Natural killer cell (primary cell): Measurements from ENCODE around the gene NFIC. TPM values are rescaled to one million over a fixed set of nuclear protein-coding genes. Genes with fewer than 3 reads are reported as not detected.
A peak's percentile ranks its signal among the peaks of the same experiment; 100 is the strongest.

ENCODE experiments used
- ATAC-seq, 3 donors: fragments of 150-1000 bp in 2 of 3; fragments of 200-7000 bp in 1 of 3; cut with Tn5 transposase; 1 replicate in 1 of 3; 2 replicates in 2 of 3; pipeline ENCODE4 v1.10.0; 2021; ENCODE audit warnings: mild to moderate bottlenecking in 2 of 3, moderate library complexity in 2 of 3
- DNase-seq, 2 donors: peaks; one replicate each; pipeline versions ENCODE4 v3.0.0 to v3.0.0-alpha.2; 2013 to 2021; ENCODE audit warnings: mixed read lengths in 1 of 2
- H3K27ac ChIP-seq: one replicate; pipeline ENCODE4 v1.5.1; 2013; ENCODE audit warnings: mild to moderate bottlenecking, low read length
- H3K27me3 ChIP-seq: one replicate; pipeline ENCODE4 v1.6.1; 2013; ENCODE audit warnings: low read length; ENCODE audit not compliant: control insufficient read depth, insufficient read depth
- H3K36me3 ChIP-seq: one replicate; pipeline ENCODE4 v1.6.1; 2013; ENCODE audit warnings: low read length; ENCODE audit not compliant: control insufficient read depth, insufficient read depth
- H3K4me1 ChIP-seq: one replicate; pipeline ENCODE4 v1.6.1; 2013; ENCODE audit warnings: low read length; ENCODE audit not compliant: control insufficient read depth, insufficient read depth
- H3K4me3 ChIP-seq: one replicate; pipeline ENCODE4 v1.5.1; 2013; ENCODE audit warnings: low read length
- H3K9me3 ChIP-seq: one replicate; pipeline ENCODE4 v1.6.1; 2013; ENCODE audit warnings: low read length; ENCODE audit not compliant: control insufficient read depth, insufficient read depth
- H3K27ac Mint-ChIP-seq, 2 donors: one replicate each; pipeline ENCODE4 v1.8.0; 2022; ENCODE audit warnings: mild to moderate bottlenecking in 2 of 2, mixed read lengths in 2 of 2, moderate library complexity in 1 of 2
- H3K27me3 Mint-ChIP-seq, 2 donors: one replicate each; pipeline ENCODE4 v1.8.0; 2022; ENCODE audit warnings: low read depth in 2 of 2, mixed read lengths in 2 of 2
- H3K36me3 Mint-ChIP-seq: one replicate; pipeline ENCODE4 v1.8.0; 2022; ENCODE audit warnings: mixed read lengths
- H3K4me1 Mint-ChIP-seq, 2 donors: one replicate each; pipeline ENCODE4 v1.8.0; 2022; ENCODE audit warnings: mixed read lengths in 2 of 2
- H3K4me3 Mint-ChIP-seq: one replicate; pipeline ENCODE4 v1.8.0; 2022; ENCODE audit warnings: mild to moderate bottlenecking, moderate library complexity, mixed read lengths
- H3K9me3 Mint-ChIP-seq, 2 donors: one replicate each; pipeline ENCODE4 v1.8.0; 2022; ENCODE audit warnings: mixed read lengths in 2 of 2
- WGBS: methylation state at CpG from one replicate; pipeline ENCODE4 v1.1.7; 2013; ENCODE audit warnings: missing lambda C conversion rate; ENCODE audit not compliant: insufficient coverage; 5-methylcytosine and 5-hydroxymethylcytosine counted together
- intact Hi-C: fragments of 100-400 bp; cut with micrococcal nuclease; formaldehyde crosslinking; loops from one replicate; pipeline ENCODE4 v1.14.2; 2022
- total RNA-seq, 4 donors: library from RNA; stranded (reverse); fragments of 120-200 nt in 1 of 4; gene quantifications; one replicate each; pipeline versions ENCODE4 v1.2.3 to v1.2.4, GENCODE V29; 2013 to 2022
- TF ChIP-seq, protein P1 (sequence below): fragments of 200-600 bp; IDR thresholded peaks from one replicate; pipeline ENCODE4 v1.8.0; 2022; ENCODE audit warnings: antibody characterized with exemption

Gene NFIC
- total RNA-seq, 3 donors from 2014 or later (not counting 1 experiment from before 2014, with no cell fraction given) = 18.5 to 22.2 (median 20.6) TPM

DNA sequence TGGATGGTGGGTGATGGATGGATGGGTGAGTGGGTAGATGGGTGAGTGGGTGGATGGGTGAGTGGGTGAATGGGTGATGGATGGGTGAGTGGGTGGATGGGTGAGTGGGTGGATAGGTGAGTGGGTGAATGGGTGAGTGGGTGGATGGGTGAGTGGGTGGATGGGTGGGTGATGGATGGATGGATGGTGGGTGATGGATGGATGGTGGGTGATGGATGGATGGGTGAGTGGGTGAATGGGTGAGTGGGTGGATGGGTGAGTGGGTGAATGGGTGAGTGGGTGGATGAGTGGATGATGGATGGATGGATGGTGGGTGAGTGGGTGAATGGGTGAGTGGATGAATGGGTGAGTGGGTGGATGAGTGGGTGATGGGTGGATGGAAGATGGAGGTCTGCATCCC is 111.1 kb downstream of the NFIC start:
- ATAC-seq (no peak), DNase-seq (no peak)
- Mint-ChIP-seq H3K4me1 (peaks cover 13 to 23% of the 10 kb centered on the region in 2 donors), H3K27me3 (no peaks in the 10 kb centered on the region), H3K27ac (no peak overlapping the region), H3K9me3 (no peaks in the 10 kb centered on the region), H3K4me3 (no peak overlapping the region), H3K36me3 (no peaks in the 10 kb centered on the region)
- Histone ChIP-seq H3K4me3 (no peak overlapping the region), H3K27ac (no peak overlapping the region), H3K36me3 (no peaks in the 10 kb centered on the region), H3K27me3 (no peaks in the 10 kb centered on the region), H3K4me1 (peaks cover 25% of the 10 kb centered on the region), H3K9me3 (no peaks in the 10 kb centered on the region)
- TF ChIP-seq, protein P1, sequence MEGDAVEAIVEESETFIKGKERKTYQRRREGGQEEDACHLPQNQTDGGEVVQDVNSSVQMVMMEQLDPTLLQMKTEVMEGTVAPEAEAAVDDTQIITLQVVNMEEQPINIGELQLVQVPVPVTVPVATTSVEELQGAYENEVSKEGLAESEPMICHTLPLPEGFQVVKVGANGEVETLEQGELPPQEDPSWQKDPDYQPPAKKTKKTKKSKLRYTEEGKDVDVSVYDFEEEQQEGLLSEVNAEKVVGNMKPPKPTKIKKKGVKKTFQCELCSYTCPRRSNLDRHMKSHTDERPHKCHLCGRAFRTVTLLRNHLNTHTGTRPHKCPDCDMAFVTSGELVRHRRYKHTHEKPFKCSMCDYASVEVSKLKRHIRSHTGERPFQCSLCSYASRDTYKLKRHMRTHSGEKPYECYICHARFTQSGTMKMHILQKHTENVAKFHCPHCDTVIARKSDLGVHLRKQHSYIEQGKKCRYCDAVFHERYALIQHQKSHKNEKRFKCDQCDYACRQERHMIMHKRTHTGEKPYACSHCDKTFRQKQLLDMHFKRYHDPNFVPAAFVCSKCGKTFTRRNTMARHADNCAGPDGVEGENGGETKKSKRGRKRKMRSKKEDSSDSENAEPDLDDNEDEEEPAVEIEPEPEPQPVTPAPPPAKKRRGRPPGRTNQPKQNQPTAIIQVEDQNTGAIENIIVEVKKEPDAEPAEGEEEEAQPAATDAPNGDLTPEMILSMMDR = no peak
- intact Hi-C loops = no loop called here

DNA sequence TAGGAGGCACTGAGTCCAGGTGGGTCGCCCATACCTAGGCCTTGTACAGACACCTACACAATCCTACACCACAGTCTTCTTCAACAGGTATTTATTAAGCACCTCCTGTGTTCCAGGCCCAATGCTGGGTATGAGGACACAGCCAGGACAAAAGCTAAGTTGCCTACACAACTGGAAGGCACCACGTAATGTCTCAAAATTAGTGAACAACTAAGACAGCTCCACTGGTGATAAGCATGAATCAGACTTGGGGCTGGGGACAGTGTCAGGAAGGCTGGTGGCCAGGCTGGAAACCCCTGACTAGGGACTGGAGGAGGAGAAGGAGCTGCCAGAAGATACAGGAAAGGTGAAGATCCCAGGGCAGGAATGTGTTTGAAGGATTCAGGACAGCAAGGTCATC is 111.6 kb downstream of the NFIC start:
- peaks cover 25% of the 10 kb centered on the region for H3K4me1 ChIP-seq
- H3K4me1 Mint-ChIP-seq = peaks cover 13 to 23% of the 10 kb centered on the region in 2 donors
- WGBS = 100% methylated on average over 2 of the region's 2 CpGs
- no peak overlapping the region for H3K4me3 ChIP-seq
- no peaks in the 10 kb centered on the region for H3K36me3 Mint-ChIP-seq
- peak overlapping the region; percentile 22 to 64 for H3K27ac Mint-ChIP-seq
- no peak overlapping the region for H3K27ac ChIP-seq
- H3K4me3 Mint-ChIP-seq = peak overlapping the region; percentile 87
- H3K9me3 ChIP-seq = no peaks in the 10 kb centered on the region
- intact Hi-C loops = no loop called here
- no peaks in the 10 kb centered on the region for H3K36me3 ChIP-seq
- no peak for ATAC-seq
- H3K9me3 Mint-ChIP-seq = no peaks in the 10 kb centered on the region
- TF ChIP-seq, protein P1 = no peak
- no peaks in the 10 kb centered on the region for H3K27me3 Mint-ChIP-seq
- H3K27me3 ChIP-seq = no peaks in the 10 kb centered on the region
- no peak for DNase-seq

DNA sequence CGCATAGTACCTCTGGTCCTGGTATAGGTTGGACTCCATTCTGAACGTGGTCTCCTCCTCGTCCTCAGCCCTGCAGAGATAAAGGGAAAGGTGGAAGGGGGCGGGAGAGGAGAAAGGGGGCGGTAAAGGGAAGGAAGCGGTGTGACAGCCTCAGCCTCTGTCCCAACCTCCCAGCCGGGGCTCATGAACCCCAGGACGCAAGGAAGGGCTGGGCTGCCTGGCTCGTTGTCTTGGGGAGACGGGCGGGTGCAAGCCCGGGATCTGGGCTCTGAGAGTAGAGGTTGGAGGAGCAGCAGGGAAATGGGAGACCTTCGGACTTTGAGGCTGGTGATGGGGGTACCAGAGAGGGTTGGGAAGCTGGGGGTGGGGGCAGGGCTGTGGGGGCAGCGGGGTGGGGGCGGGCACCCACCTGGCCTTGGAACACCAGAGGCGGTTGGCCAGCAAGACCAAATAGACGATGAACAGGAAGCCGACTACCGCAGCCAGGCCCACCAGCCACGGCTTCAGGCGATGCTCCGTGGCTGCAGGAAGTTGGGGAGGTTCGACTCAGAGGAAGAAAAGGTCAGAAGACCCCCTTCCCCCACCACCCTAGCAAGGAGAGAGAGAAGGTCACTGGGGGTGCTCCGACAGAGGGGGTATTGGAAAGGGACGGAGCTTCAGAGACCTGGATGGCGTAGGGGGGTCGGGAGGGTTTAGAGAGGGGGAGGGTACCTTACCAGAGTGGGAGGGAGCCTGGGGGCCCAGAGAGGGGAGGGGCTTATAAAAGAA is 112.2 kb downstream of the NFIC start:
- no peaks in the 10 kb centered on the region for H3K9me3 ChIP-seq
- Mint-ChIP-seq H3K27me3 (no peaks in the 10 kb centered on the region), H3K4me1 (peaks cover 13 to 23% of the 10 kb centered on the region in 2 donors), H3K4me3 (peak overlapping the region; percentile 87), H3K27ac (peak overlapping the region; percentile 64 to 69), H3K9me3 (no peaks in the 10 kb centered on the region), H3K36me3 (no peaks in the 10 kb centered on the region)
- TF ChIP-seq, protein P1 = no peak
- ATAC-seq (peak in 2 of 3 donors; percentile 16 to 19), DNase-seq (peak in 1 of 2 donors; percentile 43)
- intact Hi-C loops = no loop called here
- H3K27me3 ChIP-seq = no peaks in the 10 kb centered on the region
- peaks cover 25% of the 10 kb centered on the region for H3K4me1 ChIP-seq
- H3K4me3 ChIP-seq = peak overlapping the region; percentile 10
- 8% methylated on average over 23 of the region's 27 CpGs for WGBS
- no peaks in the 10 kb centered on the region for H3K36me3 ChIP-seq
- H3K27ac ChIP-seq = no peak overlapping the region
